Measurements from ENCODE around the gene NUP43.
"Not testable (repeated sequence)": the region's sequence is repeated elsewhere in the genome, so short reads cannot be mapped to it uniquely, and the experiment has no call there.

Gene NUP43

DNA sequence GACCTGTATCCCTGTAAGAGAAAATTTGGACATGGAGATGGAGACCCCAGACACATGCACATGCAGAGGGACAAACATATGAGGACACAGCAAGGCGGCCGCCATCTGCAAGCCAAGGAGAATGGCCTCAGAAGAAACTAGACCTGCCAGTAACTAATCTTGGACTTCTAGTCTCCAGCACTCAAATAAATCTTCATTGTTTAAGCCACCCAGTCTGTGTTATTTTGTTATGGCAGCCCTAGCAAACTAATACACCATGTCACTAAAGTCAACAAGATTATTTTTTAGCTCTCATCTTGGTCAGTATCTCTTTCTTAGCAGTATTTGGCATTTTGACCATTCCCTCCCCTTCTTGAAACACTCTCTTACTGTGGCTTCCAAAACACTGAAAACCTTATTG is 55.1 kb downstream of the NUP43 start:
- H3K27me3 Mint-ChIP-seq: no peaks in the 10 kb centered on the region
- H3K4me1 Mint-ChIP-seq: peaks cover 16% of the 10 kb centered on the region
- no peaks in the 10 kb centered on the region for H3K9me3 Mint-ChIP-seq
- ATAC-seq: no peak
- no peak for DNase-seq
- no peak overlapping the region for H3K27ac Mint-ChIP-seq
- peaks cover 39% of the 10 kb centered on the region for H3K36me3 Mint-ChIP-seq (ENCODE audit: low read depth)
- no peak overlapping the region for H3K4me3 Mint-ChIP-seq

DNA sequence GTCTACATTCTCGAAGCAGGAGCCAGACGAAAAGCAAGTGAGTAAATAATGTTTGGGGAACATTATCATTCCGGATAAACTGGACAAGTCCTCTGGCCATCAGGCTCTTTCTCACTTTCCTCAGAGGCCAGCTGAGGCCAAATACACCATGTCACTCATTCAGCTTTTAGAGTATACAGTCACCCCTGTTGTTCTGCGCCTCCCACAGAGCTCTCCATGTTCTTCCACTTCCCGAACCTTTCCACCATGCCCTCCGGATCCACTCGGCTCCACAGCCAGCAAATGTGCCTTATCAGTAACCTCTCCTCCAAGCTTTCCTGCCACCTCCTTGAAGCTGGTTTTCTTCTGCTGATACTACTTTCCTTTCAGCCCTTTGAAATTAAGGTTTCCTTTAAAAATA is 60.1 kb downstream of the NUP43 start:
- no peak for ATAC-seq
- Mint-ChIP-seq H3K27me3 (no peaks in the 10 kb centered on the region), H3K4me3 (no peak overlapping the region), H3K4me1 (peaks cover 21% of the 10 kb centered on the region), H3K27ac (peak overlapping the region; percentile 78), H3K36me3 (ENCODE audit: low read depth) (peaks cover 30% of the 10 kb centered on the region), H3K9me3 (no peaks in the 10 kb centered on the region)
- DNase-seq: no peak

GRCh38 chr6:149683256-149683859 is 63.0 kb downstream of the NUP43 start:
- no peaks in the 10 kb centered on the region for H3K9me3 Mint-ChIP-seq
- no peak for DNase-seq
- no peak overlapping the region for H3K27ac Mint-ChIP-seq

DNA sequence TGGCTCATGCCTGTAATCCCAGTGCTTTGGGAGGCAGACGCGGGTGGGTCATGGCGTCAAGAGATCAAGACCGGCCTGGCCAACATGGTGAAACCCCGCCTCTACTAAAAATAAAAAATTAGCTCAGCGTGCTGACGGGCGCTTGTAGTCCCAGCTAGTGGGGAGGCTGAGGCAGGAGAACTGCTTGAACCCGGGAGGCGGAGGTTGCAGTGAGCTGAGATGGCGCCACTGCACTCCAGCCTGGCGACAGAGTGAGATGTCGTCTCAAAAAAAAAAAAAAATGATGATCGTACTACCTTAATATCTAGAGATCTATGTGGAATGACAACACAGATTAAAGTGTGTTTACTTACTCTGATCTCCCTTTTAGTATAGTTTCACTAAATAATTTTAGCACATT is 64.5 kb downstream of the NUP43 start:
- H3K36me3 Mint-ChIP-seq (ENCODE audit: low read depth): peaks cover 39% of the 10 kb centered on the region
- not testable (repeated sequence) for H3K9me3 Mint-ChIP-seq

More at GRCh38 chr6:149683256-149683859, 63.0 kb downstream of the NUP43 start:
- no peak for ATAC-seq
- Mint-ChIP-seq H3K4me1 (peaks cover 19% of the 10 kb centered on the region), H3K4me3 (no peak overlapping the region), H3K36me3 (ENCODE audit: low read depth) (peaks cover 33% of the 10 kb centered on the region), H3K27me3 (no peaks in the 10 kb centered on the region)

GRCh38 chr6:149681209-149681608 is 65.1 kb downstream of the NUP43 start:
- Mint-ChIP-seq H3K36me3 (ENCODE audit: low read depth) (peaks cover 41% of the 10 kb centered on the region), H3K4me1 (peaks cover 5% of the 10 kb centered on the region), H3K9me3 (no peaks in the 10 kb centered on the region), H3K27me3 (no peaks in the 10 kb centered on the region), H3K27ac (no peak overlapping the region), H3K4me3 (no peak overlapping the region)
- DNase-seq (no peak), ATAC-seq (no peak)

More for the DNA sequence above, 64.5 kb downstream of the NUP43 start:
- H3K27me3 Mint-ChIP-seq, H3K4me3 Mint-ChIP-seq, ATAC-seq, H3K27ac Mint-ChIP-seq, DNase-seq: not testable (repeated sequence)
- peaks cover 11% of the 10 kb centered on the region for H3K4me1 Mint-ChIP-seq

DNA sequence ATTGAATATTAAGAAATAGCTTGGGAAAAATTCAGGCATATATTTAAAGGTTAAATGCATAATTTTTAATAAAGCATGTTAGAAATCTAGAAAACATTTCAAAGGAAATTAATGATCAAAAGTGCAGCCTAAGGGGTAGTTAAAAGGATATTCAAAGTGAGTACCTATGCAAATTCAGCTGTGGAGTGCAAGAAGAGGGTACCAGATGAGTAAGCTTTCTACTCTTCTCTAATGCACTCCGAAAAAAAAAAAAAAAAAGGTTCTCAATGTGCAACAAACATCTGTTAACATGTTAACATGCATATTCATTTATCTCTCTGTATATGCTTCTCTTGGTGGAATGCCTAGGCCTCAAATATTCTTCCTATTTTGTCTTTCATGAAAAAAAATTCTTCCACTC is 65.8 kb downstream of the NUP43 start:
- Mint-ChIP-seq H3K27me3 (no peaks in the 10 kb centered on the region), H3K36me3 (ENCODE audit: low read depth) (peaks cover 40% of the 10 kb centered on the region), H3K27ac (no peak overlapping the region), H3K4me1 (no peaks in the 10 kb centered on the region), H3K9me3 (no peaks in the 10 kb centered on the region), H3K4me3 (no peak overlapping the region)
- no peak for ATAC-seq
- no peak for DNase-seq

Data from activated naive CD8-positive, alpha-beta T cell treated with anti-CD3 and anti-CD28 coated beads, Interleukin-2, amount 50 U/mL, for 24 hours (primary cell).